Transverse colon (tissue), 4 donors: ENCODE results near the gene OVCH1.

Experiments used
- CTCF ChIP-seq, 5 experiments: fragments of 200-600 bp in 3 of 5; fragments of 450-650 bp in 2 of 5; sonication (generic) in 3 of 5; IDR thresholded peaks; 1 replicate in 2 of 5; 2 replicates in 3 of 5; pipeline ENCODE4 v1.5.1; 2016 to 2017; ENCODE audit warnings: antibody characterized with exemption in 5 of 5, inconsistent platforms in 3 of 5, mild to moderate bottlenecking in 2 of 5, moderate library complexity in 1 of 5
- POLR2AphosphoS5 ChIP-seq, 3 donors: sonication (generic); formaldehyde crosslinking; IDR thresholded peaks; one replicate each; pipeline ENCODE4 v1.6.1; 2016; ENCODE audit warnings: antibody characterized with exemption in 3 of 3

DNA sequence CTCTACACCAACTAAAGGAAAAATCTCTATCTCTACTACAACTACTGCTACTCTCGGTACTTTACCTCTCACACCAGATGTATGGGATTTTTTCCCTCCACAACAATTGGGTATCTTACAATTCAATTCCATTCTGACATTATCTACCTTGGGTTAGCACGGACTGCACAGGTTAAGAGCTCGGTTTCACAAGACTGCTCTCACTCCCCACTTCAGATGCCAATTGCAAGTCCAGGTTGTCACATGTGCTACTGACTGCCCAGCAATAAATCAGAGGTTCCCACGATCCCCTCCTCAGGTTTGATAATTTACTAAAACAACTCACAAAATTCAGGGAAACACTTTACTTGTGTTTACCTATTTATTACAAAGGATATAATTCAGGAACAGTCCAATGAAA, 58.0 kb downstream of the OVCH1 start:
- TF ChIP-seq CTCF (IDR thresholded peaks at IDR 0.05) (no peak), POLR2AphosphoS5 (IDR thresholded peaks at IDR 0.05) (no peak)
